CD4-positive, alpha-beta T cell (primary cell): ENCODE measurements around the gene ATAD2B. TPM values are rescaled to one million over a fixed set of nuclear protein-coding genes. Genes with fewer than 3 reads are reported as not detected.

Experiments
- ATAC-seq: fragments of 200-7000 bp; cut with Tn5 transposase; one replicate; pipeline ENCODE4 v1.10.0; 2022; ENCODE audit warnings: mild to moderate bottlenecking; ENCODE audit not compliant: poor library complexity
- CTCF ChIA-PET: fragments of 350-600 bp; sonication (Branson Sonifier 250); formaldehyde crosslinking; loops from one replicate; lab custom pipeline; 2021; ENCODE audit warnings: antibody characterized with exemption, inconsistent platforms; lab: Charles Lee
- POLR2A ChIA-PET: fragments of 350-600 bp; sonication (Branson Sonifier 250); formaldehyde crosslinking; loops from one replicate; lab custom pipeline; 2021; ENCODE audit warnings: antibody characterized with exemption, inconsistent platforms; lab: Charles Lee
- DNase-seq, 14 experiments: peaks; one replicate each; pipeline ENCODE4 v3.0.0-alpha.2; 2013 to 2020; ENCODE audit warnings: mixed read lengths in 2 of 14
- H3K27ac ChIP-seq, 2 donors: one replicate each; pipeline versions ENCODE4 v1.5.1 to v1.7.0; 2013; ENCODE audit warnings: low read length in 2 of 2, low read depth in 1 of 2, mild to moderate bottlenecking in 1 of 2
- H3K27me3 ChIP-seq, 2 experiments: 1 replicate in 1 of 2; 2 replicates in 1 of 2; pipeline versions ENCODE4 v1.6.1 to v1.7.0; 2013; ENCODE audit warnings: low read length in 2 of 2, control low read depth in 1 of 2, mild to moderate bottlenecking in 1 of 2, moderate library complexity in 1 of 2; ENCODE audit not compliant: insufficient read depth in 2 of 2, control insufficient read depth in 1 of 2
- H3K36me3 ChIP-seq: one replicate; pipeline ENCODE4 v1.6.1; 2013; ENCODE audit warnings: low read length, control low read depth; ENCODE audit not compliant: insufficient read depth
- H3K4me1 ChIP-seq: one replicate; pipeline ENCODE4 v1.6.1; 2013; ENCODE audit warnings: low read length, control low read depth; ENCODE audit not compliant: insufficient read depth
- H3K4me3 ChIP-seq: one replicate; pipeline ENCODE4 v1.5.1; 2013; ENCODE audit warnings: mild to moderate bottlenecking, low read length, moderate library complexity
- H3K9me3 ChIP-seq, 2 experiments: 1 replicate in 1 of 2; 2 replicates in 1 of 2; pipeline versions ENCODE4 v1.6.1 to v1.7.0; 2013; ENCODE audit warnings: low read length in 2 of 2, mild to moderate bottlenecking in 2 of 2, control low read depth in 1 of 2, moderate library complexity in 1 of 2; ENCODE audit not compliant: control insufficient read depth in 1 of 2, insufficient read depth in 1 of 2
- H3K27ac Mint-ChIP-seq: one replicate; pipeline ENCODE4 v1.8.0; 2020; ENCODE audit warnings: mixed read lengths
- H3K27me3 Mint-ChIP-seq: one replicate; pipeline ENCODE4 v1.8.0; 2021; ENCODE audit warnings: mixed read lengths
- H3K36me3 Mint-ChIP-seq: one replicate; pipeline ENCODE4 v1.8.0; 2021; ENCODE audit warnings: low read depth, mixed read lengths
- H3K4me1 Mint-ChIP-seq: one replicate; pipeline ENCODE4 v1.8.0; 2021; ENCODE audit warnings: low read depth, mixed read lengths
- H3K4me3 Mint-ChIP-seq: one replicate; pipeline ENCODE4 v1.8.0; 2020; ENCODE audit warnings: mild to moderate bottlenecking, mixed read lengths
- H3K9me3 Mint-ChIP-seq: one replicate; pipeline ENCODE4 v1.8.0; 2020; ENCODE audit warnings: mixed read lengths
- CTCF ChIP-seq: fragments of 200-600 bp; IDR thresholded peaks from one replicate; pipeline ENCODE4 v1.8.0; 2022; ENCODE audit warnings: antibody characterized with exemption, mild to moderate bottlenecking
- intact Hi-C, 2 experiments: fragments of 100-400 bp; cut with DNase I in 1 of 2; cut with micrococcal nuclease in 1 of 2; formaldehyde crosslinking; loops; one replicate each; pipeline versions ENCODE4 v1.15.1 to v1.9.0; 2023 to 2025; cut with DNase I, micrococcal nuclease
- total RNA-seq, 174 experiments: library from RNA in 2 of 174; stranded (reverse) in 2 of 174; gene quantifications; one replicate each; pipeline ENCODE4 v1.2.3 and lab custom pipeline; 2021 to 2026

The ATAD2B gene
- total RNA-seq, 2 experiments from 2014 or later, result 30.7 to 35.4 TPM

DNA sequence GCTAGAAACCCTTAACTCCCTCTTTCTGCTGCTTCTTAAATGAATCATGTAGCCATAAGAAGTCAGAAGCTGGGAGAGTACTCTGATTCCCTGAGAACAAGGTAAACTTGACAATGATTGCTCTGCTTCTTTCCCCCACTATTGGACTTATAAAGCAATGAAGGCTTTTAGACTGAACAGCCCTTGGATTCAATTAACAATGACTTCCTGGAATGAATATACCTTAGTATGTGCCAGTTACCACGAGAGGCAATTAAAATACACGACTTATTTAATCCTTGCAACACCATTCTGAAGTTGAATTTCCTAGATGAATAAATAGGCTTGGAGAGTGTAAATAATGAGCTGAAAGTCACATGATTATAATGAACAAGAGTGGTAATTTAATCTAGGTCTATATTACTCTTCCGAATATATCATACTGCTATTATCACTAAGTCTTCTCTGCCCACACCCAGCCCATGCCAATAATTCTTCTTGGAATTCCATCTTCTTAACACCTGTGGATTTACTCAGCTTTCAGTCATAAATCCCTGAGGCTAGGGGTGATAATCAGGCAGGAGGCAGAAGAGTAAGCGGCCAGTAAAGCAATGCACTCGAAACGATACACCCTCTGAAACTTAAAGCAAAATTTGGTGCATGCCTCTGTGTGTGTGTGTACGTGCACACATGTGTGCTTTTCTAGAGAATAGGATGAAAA is 170.2 kb downstream of the ATAD2B start:
- H3K36me3 Mint-ChIP-seq, result peaks cover 82% of the 10 kb centered on the region
- POLR2A ChIA-PET, result no interaction called here

GRCh38 chr2:23754970-23755369 is 172.0 kb downstream of the ATAD2B start:
- H3K4me1 ChIP-seq, result no peaks in the 10 kb centered on the region
- H3K36me3 ChIP-seq, result peaks cover 68% of the 10 kb centered on the region
- H3K36me3 Mint-ChIP-seq, result peaks cover 87% of the 10 kb centered on the region
- H3K9me3 Mint-ChIP-seq, result no peaks in the 10 kb centered on the region
- ChIA-PET POLR2A (no interaction called here), CTCF (no interaction called here)
- intact Hi-C loops, result no loop called here
- no peaks in the 10 kb centered on the region for H3K27me3 Mint-ChIP-seq
- no peak overlapping the region for H3K4me3 ChIP-seq
- no peaks in the 10 kb centered on the region for H3K27me3 ChIP-seq
- H3K4me3 Mint-ChIP-seq, result no peak overlapping the region
- no peaks in the 10 kb centered on the region for H3K9me3 ChIP-seq
- no peaks in the 10 kb centered on the region for H3K4me1 Mint-ChIP-seq
- DNase-seq (no peak), ATAC-seq (no peak)
- no peak overlapping the region for H3K27ac Mint-ChIP-seq
- TF ChIP-seq CTCF, result no peak
- H3K27ac ChIP-seq, result no peak overlapping the region

More for the DNA sequence above, 170.2 kb downstream of the ATAD2B start:
- H3K4me3 Mint-ChIP-seq, result no peak overlapping the region
- H3K27ac ChIP-seq, result no peak overlapping the region
- DNase-seq (no peak), ATAC-seq (no peak)
- no peaks in the 10 kb centered on the region for H3K9me3 ChIP-seq
- peaks cover 6% of the 10 kb centered on the region for H3K4me1 Mint-ChIP-seq
- no peaks in the 10 kb centered on the region for H3K27me3 ChIP-seq
- no peak overlapping the region for H3K27ac Mint-ChIP-seq
- intact Hi-C loops, result no loop called here
- H3K4me3 ChIP-seq, result no peak overlapping the region
- no peak for TF ChIP-seq CTCF
- no peaks in the 10 kb centered on the region for H3K4me1 ChIP-seq
- H3K36me3 ChIP-seq, result peaks cover 68% of the 10 kb centered on the region
- H3K9me3 Mint-ChIP-seq, result no peaks in the 10 kb centered on the region
- no peaks in the 10 kb centered on the region for H3K27me3 Mint-ChIP-seq
- CTCF ChIA-PET, result no interaction called here

GRCh38 chr2:23753291-23754010 is 173.5 kb downstream of the ATAD2B start:
- Histone ChIP-seq H3K4me1 (no peaks in the 10 kb centered on the region), H3K36me3 (peaks cover 60% of the 10 kb centered on the region), H3K4me3 (no peak overlapping the region), H3K27ac (no peak overlapping the region), H3K27me3 (no peaks in the 10 kb centered on the region), H3K9me3 (no peaks in the 10 kb centered on the region)
- no peak overlapping the region for H3K27ac Mint-ChIP-seq
- H3K4me3 Mint-ChIP-seq, result no peak overlapping the region
- H3K36me3 Mint-ChIP-seq, result peaks cover 85% of the 10 kb centered on the region
- DNase-seq, result no peak
- POLR2A ChIA-PET, result no interaction called here
- no peak for TF ChIP-seq CTCF
- CTCF ChIA-PET, result no interaction called here
- H3K9me3 Mint-ChIP-seq, result no peaks in the 10 kb centered on the region
- intact Hi-C loops, result no loop called here
- H3K27me3 Mint-ChIP-seq, result no peaks in the 10 kb centered on the region
- ATAC-seq, result no peak
- no peaks in the 10 kb centered on the region for H3K4me1 Mint-ChIP-seq
